Liver (tissue), 9 donors: ENCODE data around the gene IRF6. TPM values are rescaled to one million over a fixed set of nuclear protein-coding genes. Genes with fewer than 3 reads are reported as not detected.
A peak's percentile ranks its signal among the peaks of the same experiment; 100 is the strongest.

ENCODE experiments used
- DNase-seq: peaks from one replicate; pipeline ENCODE4 v3.0.0-alpha.2; 2017; ENCODE audit warnings: low spot score
- H3K27ac ChIP-seq, 2 donors: one replicate each; pipeline ENCODE4 v1.7.0; 2013; ENCODE audit warnings: inconsistent platforms in 2 of 2, low read length in 2 of 2, control low read depth in 1 of 2, low read depth in 1 of 2, mild to moderate bottlenecking in 1 of 2
- H3K27me3 ChIP-seq, 4 donors: one replicate each; pipeline versions ENCODE4 v1.6.1 to v1.7.0; 2013; ENCODE audit warnings: low read length in 3 of 4, inconsistent platforms in 1 of 4, mild to moderate bottlenecking in 1 of 4, moderate library complexity in 1 of 4; ENCODE audit not compliant: control insufficient read depth in 4 of 4, insufficient read depth in 4 of 4
- H3K36me3 ChIP-seq, 4 donors: one replicate each; pipeline versions ENCODE4 v1.6.1 to v1.7.0; 2013; ENCODE audit warnings: low read length in 3 of 4, mild to moderate bottlenecking in 3 of 4, low read depth in 1 of 4, moderate library complexity in 1 of 4; ENCODE audit not compliant: control insufficient read depth in 4 of 4, insufficient read depth in 3 of 4
- H3K4me1 ChIP-seq, 4 donors: one replicate each; pipeline versions ENCODE4 v1.6.1 to v1.7.0; 2013; ENCODE audit warnings: low read length in 3 of 4, mild to moderate bottlenecking in 3 of 4, moderate library complexity in 1 of 4; ENCODE audit not compliant: control insufficient read depth in 4 of 4, insufficient read depth in 4 of 4
- H3K4me3 ChIP-seq, 3 donors: one replicate each; pipeline versions ENCODE4 v1.6.1 to v1.7.0; 2013; ENCODE audit warnings: low read length in 3 of 3, control low read depth in 1 of 3, low read depth in 1 of 3, mild to moderate bottlenecking in 1 of 3
- H3K9ac ChIP-seq, 2 donors: one replicate each; pipeline ENCODE4 v1.7.0; 2013; ENCODE audit warnings: low read length in 2 of 2, mild to moderate bottlenecking in 2 of 2, moderate library complexity in 2 of 2, control low read depth in 1 of 2, low read depth in 1 of 2
- H3K9me3 ChIP-seq, 4 donors: one replicate each; pipeline versions ENCODE4 v1.6.1 to v1.7.0; 2013; ENCODE audit warnings: low read length in 3 of 4; ENCODE audit not compliant: control insufficient read depth in 4 of 4
- EGR1 ChIP-seq, 2 donors: IDR thresholded peaks; 2 replicates each; pipeline ENCODE4 v1.6.1; 2016 to 2018; ENCODE audit warnings: antibody characterized with exemption in 2 of 2, low read depth in 2 of 2
- FOXA1 ChIP-seq: IDR thresholded peaks from 2 replicates; pipeline ENCODE4 v1.6.1; 2016; ENCODE audit warnings: antibody characterized with exemption
- FOXA2 ChIP-seq: IDR thresholded peaks from 2 replicates; pipeline ENCODE4 v1.6.1; 2016; ENCODE audit warnings: antibody characterized with exemption
- GABPA ChIP-seq, 2 donors: IDR thresholded peaks in 1 of 2; conservative IDR thresholded peaks in 1 of 2; 2 replicates each; pipeline ENCODE4 v1.6.1; 2016; ENCODE audit warnings: antibody characterized with exemption in 2 of 2, mild to moderate bottlenecking in 1 of 2, moderate library complexity in 1 of 2
- HNF4A ChIP-seq, 2 donors: conservative IDR thresholded peaks; 2 replicates each; pipeline ENCODE4 v1.6.1; 2016; ENCODE audit warnings: antibody characterized with exemption in 2 of 2, mild to moderate bottlenecking in 2 of 2
- HNF4G ChIP-seq: IDR thresholded peaks from 2 replicates; pipeline ENCODE4 v1.6.1; 2016; ENCODE audit warnings: antibody characterized with exemption
- JUND ChIP-seq, 2 donors: IDR thresholded peaks; 2 replicates each; pipeline ENCODE4 v1.6.1; 2016; ENCODE audit warnings: antibody characterized with exemption in 2 of 2
- NR2F2 ChIP-seq: IDR thresholded peaks from 2 replicates; pipeline ENCODE4 v1.6.1; 2016; ENCODE audit warnings: antibody characterized with exemption
- RAD21 ChIP-seq, 2 donors: IDR thresholded peaks; 2 replicates each; pipeline ENCODE4 v1.6.1; 2016; ENCODE audit warnings: antibody characterized with exemption in 2 of 2, mild to moderate bottlenecking in 2 of 2
- RXRA ChIP-seq, 2 donors: IDR thresholded peaks; 2 replicates each; pipeline ENCODE4 v1.6.1; 2017 to 2018; ENCODE audit warnings: antibody characterized with exemption in 2 of 2, mild to moderate bottlenecking in 1 of 2
- SP1 ChIP-seq: IDR thresholded peaks from 2 replicates; pipeline ENCODE4 v1.6.1; 2018; ENCODE audit warnings: antibody characterized with exemption, mild to moderate bottlenecking
- TAF1 ChIP-seq: conservative IDR thresholded peaks from 2 replicates; pipeline ENCODE4 v1.6.1; 2016; ENCODE audit warnings: antibody characterized with exemption, mild to moderate bottlenecking
- YY1 ChIP-seq: IDR thresholded peaks from 2 replicates; pipeline ENCODE4 v1.6.1; 2016; ENCODE audit warnings: antibody characterized with exemption, mild to moderate bottlenecking
- WGBS: extraction: QIAGEN DNeasy Blood & Tissue Kit; methylation state at CpG from one replicate; pipeline ENCODE4 v1.1.7; 2013; 5-methylcytosine and 5-hydroxymethylcytosine counted together
- polyA plus RNA-seq, 2 donors: library from polyadenylated mRNA; stranded (reverse) in 1 of 2; unstranded in 1 of 2; fragments of 200-250 nt in 1 of 2; fragments of >200 nt in 1 of 2; fragmentation: Nextera tagmentation in 1 of 2; extraction: Ambion mirVana in 1 of 2; gene quantifications; one replicate each; pipeline versions ENCODE4 v1.2.1 to v1.2.3, GENCODE V29; 2013 to 2015
- total RNA-seq, 2 donors: library from RNA; depleted of rRNA; stranded (reverse); fragments of >200 nt; gene quantifications; one replicate each; pipeline ENCODE4 v1.2.3, GENCODE V29; 2014
- TF ChIP-seq, protein P1 (sequence below): IDR thresholded peaks from 2 replicates; pipeline ENCODE4 v1.6.1; 2016; ENCODE audit warnings: antibody characterized with exemption
- TF ChIP-seq, protein P2 (sequence below): fragments of 150-350 bp; IDR thresholded peaks from 2 replicates; pipeline ENCODE4 v1.5.1; 2017; ENCODE audit warnings: improper control_type of control experiment, low read depth, low read length; ENCODE audit not compliant: missing input control
- TF ChIP-seq, protein P3 (sequence below): IDR thresholded peaks from 2 replicates; pipeline ENCODE4 v1.6.1; 2016; ENCODE audit warnings: antibody characterized with exemption, mild to moderate bottlenecking
- TF ChIP-seq, protein P4 (sequence below): IDR thresholded peaks from 2 replicates; pipeline ENCODE4 v1.6.1; 2016; ENCODE audit warnings: antibody characterized with exemption
- TF ChIP-seq, protein P5 (sequence below): IDR thresholded peaks from 2 replicates; pipeline ENCODE4 v1.6.1; 2016; ENCODE audit warnings: antibody characterized with exemption
- donor health status: healthy.
- donor health status: healthy.
- donor health status: healthy.
- donor health status: healthy.
- donor health status: healthy.

Gene IRF6
- total and polyA plus RNA-seq, 4 donors = 0.51 to 29.3 (median 14.3) TPM

DNA sequence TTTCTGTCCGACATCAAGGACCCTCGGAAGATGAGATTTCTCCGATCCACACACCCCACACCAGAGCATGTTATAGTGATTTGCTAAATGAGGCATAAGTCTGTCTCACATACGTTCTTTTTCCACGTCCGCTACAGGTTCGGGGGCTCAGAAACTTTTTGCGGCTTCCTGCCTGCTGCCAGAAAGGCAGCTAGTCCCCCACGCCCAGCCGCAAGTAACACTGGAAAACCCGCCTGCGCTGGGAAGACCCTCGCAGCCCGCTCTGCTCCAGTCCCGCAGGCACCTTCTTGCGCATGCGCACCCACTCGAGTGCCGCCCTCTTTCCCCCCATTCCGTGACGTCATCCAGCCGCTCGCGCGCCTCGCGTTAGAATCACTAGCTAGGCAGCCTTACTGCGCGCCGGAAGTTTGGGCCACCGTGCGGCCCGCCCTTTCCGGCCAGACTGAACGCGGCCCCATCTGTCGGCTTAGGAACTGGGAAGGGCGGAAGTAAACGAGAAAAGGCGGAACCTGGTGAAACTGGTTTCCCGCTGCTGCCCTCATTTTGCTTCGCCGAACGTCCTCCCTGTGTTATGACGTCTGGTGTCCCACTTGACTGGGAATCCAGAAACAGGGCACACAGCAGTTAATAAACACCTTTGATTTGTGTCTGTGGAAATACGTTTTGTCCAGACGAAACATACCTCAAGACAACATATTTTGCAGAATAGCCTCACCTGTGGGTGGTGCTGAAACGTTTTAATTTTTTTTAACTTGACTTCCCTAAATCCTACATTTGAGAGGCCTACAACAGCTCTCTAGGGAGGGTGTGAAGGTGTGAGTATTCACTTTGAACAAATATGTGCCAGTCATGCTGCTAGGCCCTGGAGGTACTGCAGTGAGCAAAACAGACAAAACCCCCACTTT lies 21.4 kb downstream of the IRF6 start, which contains the start of gene C1orf74:
TSS of gene C1orf74 (minus strand) at position 295 of the 905 bp plus-strand sequence. CDS start 925 bp downstream, outside the sequence.
- Histone ChIP-seq H3K4me3 (peak within 1 kb of the TSS; percentile 48 to 69 (median 62)), H3K27ac (peak within 1 kb of the TSS; percentile 65 to 83), H3K9ac (peak within 1 kb of the TSS; percentile 14 to 93), H3K36me3 (peaks cover 0 to 9% (median under 1%) of the 10 kb centered on the region in 4 donors), H3K9me3 (no peaks in the 10 kb centered on the region), H3K4me1 (peaks cover 10 to 54% (median 39%) of the 10 kb centered on the region in 4 donors), H3K27me3 (no peaks in the 10 kb centered on the region)
- DNase-seq = peak; percentile 99
- WGBS = 4% methylated on average over 48 of the region's 48 CpGs
- TF ChIP-seq FOXA1 (no peak), SP1 (peak; percentile 88), NR2F2 (no peak), RAD21 (IDR thresholded peaks at IDR 0.05) (peak; percentile 35 to 56), RXRA (IDR thresholded peaks at IDR 0.05) (peak; percentile 26 to 49), HNF4A (conservative IDR thresholded peaks at IDR 0.05) (peak in 1 of 2 donors; percentile 32), TAF1 (no peak), GABPA (IDR thresholded peaks at IDR 0.05 in 1 of 2, conservative IDR thresholded peaks at IDR 0.05 in 1 of 2) (peak; percentile 98 to 99), YY1 (peak; percentile 83), FOXA2 (no peak), JUND (IDR thresholded peaks at IDR 0.05) (peak in 1 of 2 donors; percentile 63), EGR1 (IDR thresholded peaks at IDR 0.05; ENCODE audit: low read depth in 2 of 2) (peak; percentile 68 to 69), HNF4G (no peak)
- TF ChIP-seq, protein P1, sequence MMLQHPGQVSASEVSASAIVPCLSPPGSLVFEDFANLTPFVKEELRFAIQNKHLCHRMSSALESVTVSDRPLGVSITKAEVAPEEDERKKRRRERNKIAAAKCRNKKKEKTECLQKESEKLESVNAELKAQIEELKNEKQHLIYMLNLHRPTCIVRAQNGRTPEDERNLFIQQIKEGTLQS = peak; percentile 64
- TF ChIP-seq, protein P2, sequence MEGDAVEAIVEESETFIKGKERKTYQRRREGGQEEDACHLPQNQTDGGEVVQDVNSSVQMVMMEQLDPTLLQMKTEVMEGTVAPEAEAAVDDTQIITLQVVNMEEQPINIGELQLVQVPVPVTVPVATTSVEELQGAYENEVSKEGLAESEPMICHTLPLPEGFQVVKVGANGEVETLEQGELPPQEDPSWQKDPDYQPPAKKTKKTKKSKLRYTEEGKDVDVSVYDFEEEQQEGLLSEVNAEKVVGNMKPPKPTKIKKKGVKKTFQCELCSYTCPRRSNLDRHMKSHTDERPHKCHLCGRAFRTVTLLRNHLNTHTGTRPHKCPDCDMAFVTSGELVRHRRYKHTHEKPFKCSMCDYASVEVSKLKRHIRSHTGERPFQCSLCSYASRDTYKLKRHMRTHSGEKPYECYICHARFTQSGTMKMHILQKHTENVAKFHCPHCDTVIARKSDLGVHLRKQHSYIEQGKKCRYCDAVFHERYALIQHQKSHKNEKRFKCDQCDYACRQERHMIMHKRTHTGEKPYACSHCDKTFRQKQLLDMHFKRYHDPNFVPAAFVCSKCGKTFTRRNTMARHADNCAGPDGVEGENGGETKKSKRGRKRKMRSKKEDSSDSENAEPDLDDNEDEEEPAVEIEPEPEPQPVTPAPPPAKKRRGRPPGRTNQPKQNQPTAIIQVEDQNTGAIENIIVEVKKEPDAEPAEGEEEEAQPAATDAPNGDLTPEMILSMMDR = no peak
- TF ChIP-seq, protein P3, sequence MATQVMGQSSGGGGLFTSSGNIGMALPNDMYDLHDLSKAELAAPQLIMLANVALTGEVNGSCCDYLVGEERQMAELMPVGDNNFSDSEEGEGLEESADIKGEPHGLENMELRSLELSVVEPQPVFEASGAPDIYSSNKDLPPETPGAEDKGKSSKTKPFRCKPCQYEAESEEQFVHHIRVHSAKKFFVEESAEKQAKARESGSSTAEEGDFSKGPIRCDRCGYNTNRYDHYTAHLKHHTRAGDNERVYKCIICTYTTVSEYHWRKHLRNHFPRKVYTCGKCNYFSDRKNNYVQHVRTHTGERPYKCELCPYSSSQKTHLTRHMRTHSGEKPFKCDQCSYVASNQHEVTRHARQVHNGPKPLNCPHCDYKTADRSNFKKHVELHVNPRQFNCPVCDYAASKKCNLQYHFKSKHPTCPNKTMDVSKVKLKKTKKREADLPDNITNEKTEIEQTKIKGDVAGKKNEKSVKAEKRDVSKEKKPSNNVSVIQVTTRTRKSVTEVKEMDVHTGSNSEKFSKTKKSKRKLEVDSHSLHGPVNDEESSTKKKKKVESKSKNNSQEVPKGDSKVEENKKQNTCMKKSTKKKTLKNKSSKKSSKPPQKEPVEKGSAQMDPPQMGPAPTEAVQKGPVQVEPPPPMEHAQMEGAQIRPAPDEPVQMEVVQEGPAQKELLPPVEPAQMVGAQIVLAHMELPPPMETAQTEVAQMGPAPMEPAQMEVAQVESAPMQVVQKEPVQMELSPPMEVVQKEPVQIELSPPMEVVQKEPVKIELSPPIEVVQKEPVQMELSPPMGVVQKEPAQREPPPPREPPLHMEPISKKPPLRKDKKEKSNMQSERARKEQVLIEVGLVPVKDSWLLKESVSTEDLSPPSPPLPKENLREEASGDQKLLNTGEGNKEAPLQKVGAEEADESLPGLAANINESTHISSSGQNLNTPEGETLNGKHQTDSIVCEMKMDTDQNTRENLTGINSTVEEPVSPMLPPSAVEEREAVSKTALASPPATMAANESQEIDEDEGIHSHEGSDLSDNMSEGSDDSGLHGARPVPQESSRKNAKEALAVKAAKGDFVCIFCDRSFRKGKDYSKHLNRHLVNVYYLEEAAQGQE = no peak
- TF ChIP-seq, protein P4, sequence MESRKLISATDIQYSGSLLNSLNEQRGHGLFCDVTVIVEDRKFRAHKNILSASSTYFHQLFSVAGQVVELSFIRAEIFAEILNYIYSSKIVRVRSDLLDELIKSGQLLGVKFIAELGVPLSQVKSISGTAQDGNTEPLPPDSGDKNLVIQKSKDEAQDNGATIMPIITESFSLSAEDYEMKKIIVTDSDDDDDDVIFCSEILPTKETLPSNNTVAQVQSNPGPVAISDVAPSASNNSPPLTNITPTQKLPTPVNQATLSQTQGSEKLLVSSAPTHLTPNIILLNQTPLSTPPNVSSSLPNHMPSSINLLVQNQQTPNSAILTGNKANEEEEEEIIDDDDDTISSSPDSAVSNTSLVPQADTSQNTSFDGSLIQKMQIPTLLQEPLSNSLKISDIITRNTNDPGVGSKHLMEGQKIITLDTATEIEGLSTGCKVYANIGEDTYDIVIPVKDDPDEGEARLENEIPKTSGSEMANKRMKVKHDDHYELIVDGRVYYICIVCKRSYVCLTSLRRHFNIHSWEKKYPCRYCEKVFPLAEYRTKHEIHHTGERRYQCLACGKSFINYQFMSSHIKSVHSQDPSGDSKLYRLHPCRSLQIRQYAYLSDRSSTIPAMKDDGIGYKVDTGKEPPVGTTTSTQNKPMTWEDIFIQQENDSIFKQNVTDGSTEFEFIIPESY = peak; percentile 98
- TF ChIP-seq, protein P5, sequence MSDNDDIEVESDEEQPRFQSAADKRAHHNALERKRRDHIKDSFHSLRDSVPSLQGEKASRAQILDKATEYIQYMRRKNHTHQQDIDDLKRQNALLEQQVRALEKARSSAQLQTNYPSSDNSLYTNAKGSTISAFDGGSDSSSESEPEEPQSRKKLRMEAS = peak; percentile 90
